Measurements from ENCODE around the gene KCNV2. TPM values are rescaled to one million over a fixed set of nuclear protein-coding genes. Genes with fewer than 3 reads are reported as not detected.
"Not testable (repeated sequence)": the region's sequence is repeated elsewhere in the genome, so short reads cannot be mapped to it uniquely, and the experiment has no call there.

The KCNV2 gene
- total and polyA plus RNA-seq, 4 donors = 0.36 to 0.57 TPM; not detected in 2

DNA sequence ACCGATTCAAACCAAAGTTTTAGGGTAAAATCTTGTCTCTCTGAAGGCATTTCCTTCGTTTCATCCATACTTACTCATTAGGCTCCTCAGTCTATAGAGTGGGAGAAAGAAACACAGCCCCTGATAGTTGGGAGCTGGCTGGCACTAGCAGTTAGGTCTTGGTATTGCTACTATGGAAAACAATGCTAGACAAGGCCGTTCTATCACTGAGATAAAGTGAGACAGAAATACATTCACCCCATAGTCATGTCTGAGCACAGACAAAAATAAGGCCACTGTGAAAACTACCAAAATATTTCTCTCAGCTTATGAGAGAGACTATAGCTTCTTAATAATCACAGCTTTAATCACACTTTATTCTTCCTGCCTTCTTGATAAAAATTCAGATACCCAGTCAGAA lies 28.7 kb upstream of the KCNV2 start:
- Histone ChIP-seq H3K9me3 (ENCODE audit: control insufficient read depth, insufficient read depth, low read length) (no peaks in the 10 kb centered on the region), H3K36me3 (ENCODE audit: control insufficient read depth, insufficient read depth, low read length) (no peaks in the 10 kb centered on the region), H3K27ac (ENCODE audit: low read depth, low read length) (no peak overlapping the region), H3K4me1 (ENCODE audit: control insufficient read depth, insufficient read depth, low read length) (no peaks in the 10 kb centered on the region), H3K4me3 (ENCODE audit: low read depth, low read length) (no peak overlapping the region), H3K27me3 (ENCODE audit: control insufficient read depth, insufficient read depth, low read length) (no peaks in the 10 kb centered on the region)
- whole genome bisulfite sequencing (ENCODE audit: insufficient coverage) = no CpG with 5 or more reads among the region's 3 CpGs
- no peak for DNase-seq (ENCODE audit: low read depth in 4 of 6, low spot score in 6 of 6)

DNA sequence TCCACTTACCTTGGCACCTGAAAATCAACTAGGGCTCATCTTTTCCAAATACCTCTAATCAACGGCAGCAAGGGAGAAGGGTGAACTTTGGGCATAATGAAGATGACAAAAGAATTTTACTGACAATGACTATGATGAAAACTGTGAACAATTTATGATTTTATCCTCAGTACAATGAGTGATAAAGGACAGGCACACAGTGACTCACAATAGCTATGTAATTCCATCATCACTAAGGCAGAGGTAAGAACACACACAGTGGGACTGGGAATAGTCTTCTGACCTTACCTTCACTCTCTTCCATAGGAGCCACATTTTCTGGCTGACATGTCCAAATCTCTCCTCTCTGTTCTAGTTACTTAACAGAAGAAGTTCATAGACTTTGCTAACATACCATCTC lies 26.1 kb upstream of the KCNV2 start:
- Histone ChIP-seq H3K27ac (ENCODE audit: low read depth, low read length) (no peak overlapping the region), H3K27me3 (ENCODE audit: control insufficient read depth, insufficient read depth, low read length) (no peaks in the 10 kb centered on the region), H3K4me3 (ENCODE audit: low read depth, low read length) (no peak overlapping the region), H3K4me1 (ENCODE audit: control insufficient read depth, insufficient read depth, low read length) (no peaks in the 10 kb centered on the region), H3K9me3 (ENCODE audit: control insufficient read depth, insufficient read depth, low read length) (no peaks in the 10 kb centered on the region), H3K36me3 (ENCODE audit: control insufficient read depth, insufficient read depth, low read length) (no peaks in the 10 kb centered on the region)
- no CpG with 5 or more reads among the region's 1 CpG for WGBS (ENCODE audit: insufficient coverage)
- DNase-seq (ENCODE audit: low read depth in 4 of 6, low spot score in 6 of 6) = no peak

DNA sequence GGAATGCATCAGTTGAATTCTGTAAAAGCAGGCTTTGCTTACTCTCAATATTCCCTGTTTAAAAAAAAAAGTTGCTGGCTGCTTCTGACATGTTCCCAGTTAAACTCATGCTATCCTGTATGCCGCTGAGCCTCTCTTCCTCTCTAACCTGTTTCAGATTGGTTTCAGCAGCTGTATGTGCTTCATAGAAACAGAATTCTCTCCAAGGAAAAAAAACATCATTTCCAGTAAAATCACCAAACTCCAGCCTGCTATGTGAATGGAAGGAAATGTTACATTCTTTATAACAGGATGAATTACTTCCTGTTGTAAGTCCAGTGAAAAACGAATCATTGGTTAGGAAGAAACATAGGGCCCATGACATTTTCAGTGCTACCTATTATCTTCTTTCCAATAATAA lies 25.7 kb upstream of the KCNV2 start:
- Histone ChIP-seq H3K27me3 (ENCODE audit: control insufficient read depth, insufficient read depth, low read length) (no peaks in the 10 kb centered on the region), H3K27ac (ENCODE audit: low read depth, low read length) (no peak overlapping the region), H3K36me3 (ENCODE audit: control insufficient read depth, insufficient read depth, low read length) (no peaks in the 10 kb centered on the region), H3K9me3 (ENCODE audit: control insufficient read depth, insufficient read depth, low read length) (no peaks in the 10 kb centered on the region), H3K4me3 (ENCODE audit: low read depth, low read length) (no peak overlapping the region), H3K4me1 (ENCODE audit: control insufficient read depth, insufficient read depth, low read length) (no peaks in the 10 kb centered on the region)
- peak in 1 of 6 donors; percentile 4 for DNase-seq (ENCODE audit: low read depth in 4 of 6, low spot score in 6 of 6)
- WGBS (ENCODE audit: insufficient coverage) = 60% methylated on average over 2 of the region's 2 CpGs

DNA sequence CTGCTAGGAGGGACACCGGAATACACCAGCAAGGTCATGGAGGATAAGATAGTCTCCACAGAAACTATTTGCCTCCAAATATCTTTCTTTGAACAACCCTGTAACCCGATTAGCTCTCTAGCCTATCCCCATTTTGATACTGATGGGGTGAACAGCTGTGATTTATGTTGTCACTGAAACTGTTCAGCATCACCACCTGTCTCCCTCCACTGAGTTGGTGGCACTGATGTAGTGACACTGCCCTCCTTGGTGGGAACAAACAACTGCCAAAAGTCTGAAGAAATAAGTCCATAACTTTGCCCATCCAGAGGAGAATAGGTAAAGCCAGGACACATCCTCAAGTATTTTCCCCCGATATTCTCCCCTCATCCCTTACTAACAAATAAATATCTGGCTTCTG lies 24.3 kb upstream of the KCNV2 start:
- WGBS (ENCODE audit: insufficient coverage) = 100% methylated on average over 1 of the region's 3 CpGs
- H3K9me3 ChIP-seq (ENCODE audit: control insufficient read depth, insufficient read depth, low read length) = no peaks in the 10 kb centered on the region

DNA sequence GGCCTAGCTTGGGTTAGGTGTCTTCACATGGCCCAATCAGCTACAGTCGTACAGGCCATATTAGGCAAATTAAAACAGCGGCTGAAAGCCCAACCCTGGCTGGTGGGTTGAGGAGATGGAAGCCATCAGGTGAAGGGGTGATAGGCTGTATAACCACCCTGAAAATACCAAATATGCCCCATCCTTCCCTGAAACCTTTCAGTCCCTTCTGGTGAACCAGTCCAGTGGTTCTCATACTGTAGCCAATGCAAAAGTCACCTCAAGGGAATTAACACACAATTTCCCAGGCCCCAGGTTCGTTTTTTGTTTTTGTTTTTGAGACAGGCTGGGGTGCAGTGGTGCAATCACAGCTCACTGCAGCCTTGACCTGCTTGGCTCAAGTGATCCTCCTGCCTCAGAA lies 19.8 kb upstream of the KCNV2 start:
- Histone ChIP-seq H3K27ac (ENCODE audit: low read depth, low read length) (no peak overlapping the region), H3K36me3 (ENCODE audit: control insufficient read depth, insufficient read depth, low read length) (no peaks in the 10 kb centered on the region), H3K9me3 (ENCODE audit: control insufficient read depth, insufficient read depth, low read length) (no peaks in the 10 kb centered on the region), H3K4me3 (ENCODE audit: low read depth, low read length) (no peak overlapping the region), H3K27me3 (ENCODE audit: control insufficient read depth, insufficient read depth, low read length) (no peaks in the 10 kb centered on the region), H3K4me1 (ENCODE audit: control insufficient read depth, insufficient read depth, low read length) (peaks cover 3% of the 10 kb centered on the region)
- 100% methylated on average over 1 of the region's 3 CpGs for WGBS (ENCODE audit: insufficient coverage)
- no peak for DNase-seq (ENCODE audit: low read depth in 4 of 6, low spot score in 6 of 6)

More for the DNA sequence above, 24.3 kb upstream of the KCNV2 start:
- H3K36me3 ChIP-seq (ENCODE audit: control insufficient read depth, insufficient read depth, low read length) = no peaks in the 10 kb centered on the region
- H3K27me3 ChIP-seq (ENCODE audit: control insufficient read depth, insufficient read depth, low read length) = no peaks in the 10 kb centered on the region
- no peak overlapping the region for H3K4me3 ChIP-seq (ENCODE audit: low read depth, low read length)
- no peak for DNase-seq (ENCODE audit: low read depth in 4 of 6, low spot score in 6 of 6)
- H3K27ac ChIP-seq (ENCODE audit: low read depth, low read length) = no peak overlapping the region
- no peaks in the 10 kb centered on the region for H3K4me1 ChIP-seq (ENCODE audit: control insufficient read depth, insufficient read depth, low read length)

DNA sequence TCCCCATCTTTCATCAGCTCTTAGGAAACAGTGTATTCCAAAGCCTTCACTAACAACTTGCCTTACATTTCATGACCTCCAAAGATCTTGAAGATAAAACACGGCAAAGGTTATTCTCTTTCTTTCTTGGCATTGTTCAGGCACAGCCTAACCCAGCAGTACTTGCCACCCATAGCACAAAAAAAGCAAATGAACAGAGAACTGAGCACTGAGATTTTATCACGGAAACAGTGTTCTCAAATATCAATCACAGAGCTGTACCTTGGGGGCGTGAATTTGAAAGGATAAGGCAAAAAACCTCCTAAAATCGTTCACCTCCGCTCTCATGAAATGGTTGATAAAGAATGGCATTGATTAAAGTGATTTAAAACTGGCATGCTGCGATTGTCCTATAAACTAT lies 16.9 kb upstream of the KCNV2 start:
- WGBS (ENCODE audit: insufficient coverage) = 83% methylated on average over 3 of the region's 6 CpGs
- Histone ChIP-seq H3K9me3 (ENCODE audit: control insufficient read depth, insufficient read depth, low read length) (no peaks in the 10 kb centered on the region), H3K4me3 (ENCODE audit: low read depth, low read length) (no peak overlapping the region), H3K27me3 (ENCODE audit: control insufficient read depth, insufficient read depth, low read length) (no peaks in the 10 kb centered on the region), H3K4me1 (ENCODE audit: control insufficient read depth, insufficient read depth, low read length) (peaks cover 3% of the 10 kb centered on the region), H3K27ac (ENCODE audit: low read depth, low read length) (no peak overlapping the region), H3K36me3 (ENCODE audit: control insufficient read depth, insufficient read depth, low read length) (no peaks in the 10 kb centered on the region)
- DNase-seq (ENCODE audit: low read depth in 4 of 6, low spot score in 6 of 6) = no peak

DNA sequence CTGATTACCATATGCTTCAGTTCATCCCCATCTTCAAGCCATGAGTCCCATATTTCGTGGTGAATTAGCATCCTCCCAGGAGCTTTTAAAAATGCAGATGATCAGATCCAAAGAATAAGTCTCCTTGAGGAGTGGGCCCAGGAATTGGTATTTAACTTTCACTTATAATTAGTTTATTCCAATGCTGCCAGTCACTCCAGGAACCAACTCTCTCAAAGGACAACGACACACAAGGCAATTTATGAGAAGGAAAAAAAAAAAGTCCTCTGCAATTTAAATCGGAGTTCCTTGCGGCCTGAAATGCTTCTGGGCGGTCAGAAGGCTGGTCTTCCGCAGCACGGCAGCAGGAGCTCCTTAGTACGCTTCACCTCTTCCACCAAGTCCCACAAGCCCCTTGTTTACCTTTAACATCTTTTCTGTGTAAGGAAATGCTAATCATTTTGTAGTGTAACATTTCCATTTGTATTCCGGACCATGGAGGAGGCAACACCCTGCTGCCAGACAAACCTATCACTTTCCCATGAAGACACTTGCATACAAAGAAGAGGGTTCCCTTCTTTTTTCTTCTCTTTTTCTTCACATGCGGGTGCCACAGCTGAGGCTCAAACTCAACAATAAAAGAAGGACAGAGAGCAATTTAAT lies 16.3 kb upstream of the KCNV2 start:
- WGBS (ENCODE audit: insufficient coverage) = no CpG with 5 or more reads among the region's 10 CpGs
- no peaks in the 10 kb centered on the region for H3K9me3 ChIP-seq (ENCODE audit: control insufficient read depth, insufficient read depth, low read length)
- H3K27ac ChIP-seq (ENCODE audit: low read depth, low read length) = no peak overlapping the region
- peaks cover 3% of the 10 kb centered on the region for H3K4me1 ChIP-seq (ENCODE audit: control insufficient read depth, insufficient read depth, low read length)
- H3K4me3 ChIP-seq (ENCODE audit: low read depth, low read length) = no peak overlapping the region
- H3K27me3 ChIP-seq (ENCODE audit: control insufficient read depth, insufficient read depth, low read length) = no peaks in the 10 kb centered on the region
- H3K36me3 ChIP-seq (ENCODE audit: control insufficient read depth, insufficient read depth, low read length) = no peaks in the 10 kb centered on the region
- peak in 1 of 6 donors; percentile 16 for DNase-seq (ENCODE audit: low read depth in 4 of 6, low spot score in 6 of 6)

DNA sequence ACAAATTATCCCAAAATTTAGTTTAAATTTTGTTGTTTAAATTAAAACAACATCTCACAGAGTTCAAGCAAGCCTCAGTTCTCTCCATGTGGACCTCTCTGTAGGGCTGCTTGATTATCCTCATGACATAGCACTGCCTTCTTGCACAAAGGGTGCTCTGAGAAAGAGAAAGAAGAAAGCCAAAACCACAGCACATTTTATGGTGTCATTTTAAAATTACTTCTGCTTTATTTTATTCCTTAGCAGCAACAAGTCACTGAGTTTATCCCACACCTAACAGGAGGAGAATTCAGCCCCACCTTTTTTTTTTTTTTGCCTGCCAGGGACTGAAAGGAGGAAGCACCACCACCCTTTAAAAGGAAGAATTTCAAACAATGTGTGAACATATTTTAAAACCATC lies 12.8 kb upstream of the KCNV2 start:
- no peaks in the 10 kb centered on the region for H3K9me3 ChIP-seq (ENCODE audit: control insufficient read depth, insufficient read depth, low read length)
- H3K36me3 ChIP-seq (ENCODE audit: control insufficient read depth, insufficient read depth, low read length) = no peaks in the 10 kb centered on the region
- DNase-seq (ENCODE audit: low read depth in 4 of 6, low spot score in 6 of 6) = no peak
- peaks cover 3% of the 10 kb centered on the region for H3K4me1 ChIP-seq (ENCODE audit: control insufficient read depth, insufficient read depth, low read length)
- H3K4me3 ChIP-seq (ENCODE audit: low read depth, low read length) = no peak overlapping the region
- H3K27me3 ChIP-seq (ENCODE audit: control insufficient read depth, insufficient read depth, low read length) = no peaks in the 10 kb centered on the region
- no peak overlapping the region for H3K27ac ChIP-seq (ENCODE audit: low read depth, low read length)

DNA sequence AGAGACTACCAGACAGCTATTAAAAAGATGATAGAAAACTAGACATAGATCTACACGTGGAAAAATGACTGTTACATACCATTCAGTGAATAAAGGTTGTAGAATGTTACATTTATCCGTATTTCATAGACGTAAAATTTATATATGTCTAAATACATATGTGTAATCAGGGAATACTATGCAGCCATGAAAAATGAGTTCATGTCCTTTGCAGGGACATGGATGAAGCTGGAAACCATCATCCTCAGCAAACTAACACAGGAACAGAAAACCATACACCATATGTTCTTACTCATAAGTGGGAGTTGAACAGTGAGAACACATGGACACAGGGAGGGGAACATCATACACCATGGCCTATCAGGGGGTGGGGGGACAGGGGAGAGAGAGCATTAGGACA lies 10.1 kb upstream of the KCNV2 start:
- no CpG with 5 or more reads among the region's 3 CpGs for WGBS (ENCODE audit: insufficient coverage)
- H3K4me3 ChIP-seq (ENCODE audit: low read depth, low read length); H3K36me3 ChIP-seq (ENCODE audit: control insufficient read depth, insufficient read depth, low read length); H3K27me3 ChIP-seq (ENCODE audit: control insufficient read depth, insufficient read depth, low read length); H3K9me3 ChIP-seq (ENCODE audit: control insufficient read depth, insufficient read depth, low read length); DNase-seq (ENCODE audit: low read depth in 4 of 6, low spot score in 6 of 6); H3K4me1 ChIP-seq (ENCODE audit: control insufficient read depth, insufficient read depth, low read length); H3K27ac ChIP-seq (ENCODE audit: low read depth, low read length): not testable (repeated sequence)

DNA sequence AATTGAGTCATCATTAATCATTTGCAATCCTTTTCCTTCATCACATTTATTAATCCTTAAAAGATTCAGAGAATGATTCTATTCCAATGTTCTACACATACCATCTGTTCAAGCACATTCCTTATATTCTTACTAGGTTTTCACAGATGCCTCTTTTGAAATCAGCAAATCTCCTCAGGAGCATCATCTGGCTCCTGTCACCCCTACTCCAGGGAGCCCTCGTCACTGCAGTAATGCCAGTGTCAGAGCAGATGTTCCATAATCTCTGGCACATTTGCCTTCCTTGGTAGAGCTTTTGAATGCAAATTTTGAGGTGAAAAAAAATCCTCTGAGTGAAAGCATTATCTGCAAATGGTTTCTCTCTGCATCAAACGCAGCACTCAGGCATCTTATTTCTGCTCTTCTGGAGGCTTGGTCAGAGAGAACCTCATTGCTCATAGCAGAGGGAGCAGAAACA lies 7.6 kb upstream of the KCNV2 start:
- WGBS (ENCODE audit: insufficient coverage) = 40% methylated on average over 1 of the region's 2 CpGs
- H3K27ac ChIP-seq (ENCODE audit: low read depth, low read length) = no peak overlapping the region

More for the DNA sequence above, 7.6 kb upstream of the KCNV2 start:
- H3K27me3 ChIP-seq (ENCODE audit: control insufficient read depth, insufficient read depth, low read length) = no peaks in the 10 kb centered on the region
- no peaks in the 10 kb centered on the region for H3K9me3 ChIP-seq (ENCODE audit: control insufficient read depth, insufficient read depth, low read length)
- peak in 2 of 6 donors; percentile 49 to 85 for DNase-seq (ENCODE audit: low read depth in 4 of 6, low spot score in 6 of 6)
- no peaks in the 10 kb centered on the region for H3K4me1 ChIP-seq (ENCODE audit: control insufficient read depth, insufficient read depth, low read length)
- no peaks in the 10 kb centered on the region for H3K36me3 ChIP-seq (ENCODE audit: control insufficient read depth, insufficient read depth, low read length)
- H3K4me3 ChIP-seq (ENCODE audit: low read depth, low read length) = no peak overlapping the region

All from spinal cord (tissue), 10 donors.